Cardiac septum (tissue), 1 donor: Measurements from ENCODE around the gene DGKI. TPM values are rescaled to one million over a fixed set of nuclear protein-coding genes. Genes with fewer than 3 reads are reported as not detected.

Experiments
- DNase-seq: peaks from one replicate; pipeline ENCODE4 v3.0.0-alpha.2; 2020; ENCODE audit warnings: low spot score
- intact Hi-C: fragments of 100-400 bp; cut with DNase I; formaldehyde crosslinking; loops from one replicate; pipeline ENCODE4 v1.14.0; 2022
- total RNA-seq: library from RNA; stranded (reverse); fragmentation: NEBNext Ultra II Directional; extraction: Animal tissue kit (Norgen Biotek cat#: 25700); gene quantifications from one replicate; pipeline ENCODE4 v1.2.1, GENCODE V29; 2021
- donor health status: DM: no; HTN: no; CAD: no.

The DGKI gene
- total RNA-seq, 1 donor from 2014 or later: 7.5 TPM

DNA sequence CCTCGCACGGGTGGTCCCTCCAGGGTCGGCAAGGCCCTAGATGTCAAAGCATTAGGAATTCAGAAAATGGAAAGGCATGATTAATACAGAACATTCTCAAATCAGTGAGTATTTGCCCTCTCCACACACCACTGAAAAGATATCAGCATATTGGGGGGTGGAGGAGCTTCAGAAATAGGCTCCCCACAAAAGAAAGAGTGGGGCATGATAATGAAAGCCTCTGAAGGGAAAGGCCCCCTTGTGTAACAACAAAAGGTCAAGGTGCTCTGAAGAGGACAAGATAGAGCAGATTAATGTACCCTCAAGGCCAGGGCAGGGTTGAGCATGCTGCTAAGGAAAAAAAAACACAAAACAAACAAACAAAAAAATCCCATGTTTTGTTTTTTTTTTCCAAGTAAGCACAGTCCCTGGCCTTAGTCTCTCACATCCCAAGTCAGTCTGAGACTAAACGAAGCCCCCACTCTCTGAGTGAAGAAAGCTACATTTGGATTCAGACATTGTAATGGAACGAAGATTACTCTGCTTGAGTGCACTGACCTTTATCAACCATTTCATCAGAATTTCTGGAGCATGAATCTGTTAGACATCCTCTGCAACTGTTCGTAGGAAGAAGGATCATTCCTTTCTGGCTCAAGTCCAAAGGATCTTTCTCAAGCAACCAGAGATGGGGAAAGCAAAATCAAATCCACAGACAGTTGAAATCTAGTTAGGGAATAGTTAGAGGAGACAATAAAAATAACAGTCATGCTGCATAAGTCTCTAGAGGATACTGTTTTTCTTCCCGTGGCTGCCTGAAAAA, 27.4 kb upstream of the DGKI start:
- DNase-seq: no peak
- intact Hi-C loops: loop anchor here (10.0 kb wide), 1 partner anchor 189 kb away; no protein-coding TSS in a partner anchor

DNA sequence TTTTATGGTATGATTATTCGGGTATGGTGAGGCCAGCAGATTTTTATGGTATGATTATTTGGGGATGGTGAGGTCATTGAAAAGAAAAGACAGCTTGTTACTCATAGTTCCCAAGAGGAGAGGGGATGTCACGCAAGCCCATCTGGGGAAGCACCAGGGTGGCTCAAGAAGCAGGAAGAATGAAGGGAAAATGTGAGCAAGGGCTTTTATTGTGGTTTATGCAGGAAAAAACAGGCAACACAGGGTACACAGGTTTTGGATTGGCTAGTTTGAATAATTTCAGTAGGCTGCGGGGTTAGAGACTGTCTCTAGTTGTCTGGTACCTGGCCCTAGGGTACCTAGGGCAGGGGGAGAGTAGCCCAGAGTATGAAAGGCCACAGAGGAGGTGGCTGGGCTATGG, 26.8 kb upstream of the DGKI start:
- DNase-seq: no peak
- intact Hi-C loops: loop anchor here (10.0 kb wide), 1 partner anchor 189 kb away; no protein-coding TSS in a partner anchor

- DNase-seq: no peak
- intact Hi-C loops: loop anchor here (10.0 kb wide), 1 partner anchor 187 kb away; no protein-coding TSS in a partner anchor
Measured at GRCh38 chr7:137871170-137871915, 24.6 kb upstream of the DGKI start.

DNA sequence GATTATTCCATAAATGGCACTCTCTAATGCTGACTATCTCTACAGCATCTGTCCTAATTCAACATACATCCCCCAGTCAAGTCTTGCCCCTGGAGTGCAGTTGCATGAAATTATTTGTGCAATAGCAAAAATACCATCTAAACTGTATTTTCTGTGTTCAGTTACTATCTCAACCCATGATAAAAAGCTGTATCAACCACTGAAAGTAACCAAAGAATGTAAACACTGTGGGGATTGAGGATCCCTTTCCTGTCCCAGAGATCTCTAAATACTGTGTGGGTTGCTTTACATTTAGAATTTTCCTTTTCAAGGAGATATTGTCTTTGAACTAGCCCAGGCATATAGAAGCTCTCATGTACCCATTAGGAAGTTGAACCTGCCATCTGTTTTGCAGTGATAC, 23.9 kb upstream of the DGKI start:
- intact Hi-C loops: loop anchor here (10.0 kb wide), 1 partner anchor 186 kb away; no protein-coding TSS in a partner anchor

DNA sequence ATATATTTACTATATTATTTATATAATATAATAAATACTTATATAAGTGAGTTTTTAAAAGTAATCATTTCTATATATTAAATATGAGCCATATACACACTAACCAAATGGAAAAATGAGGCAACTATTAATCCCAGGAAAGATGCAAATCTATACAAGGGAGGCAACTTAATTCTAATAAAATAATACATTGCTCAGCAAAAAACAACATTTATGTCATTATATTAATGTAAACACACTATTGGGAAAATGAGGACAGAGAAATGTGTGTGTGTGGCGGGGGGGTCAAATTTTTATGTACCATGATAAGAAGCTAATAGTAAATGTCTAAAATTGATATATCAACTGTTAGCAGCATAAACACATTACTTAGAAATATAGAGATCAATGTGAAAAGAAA, 23.3 kb upstream of the DGKI start:
- DNase-seq: no peak
- intact Hi-C loops: loop anchor here (10.0 kb wide), 1 partner anchor 185 kb away; no protein-coding TSS in a partner anchor

More for the DNA sequence above, 23.9 kb upstream of the DGKI start:
- no peak for DNase-seq

DNA sequence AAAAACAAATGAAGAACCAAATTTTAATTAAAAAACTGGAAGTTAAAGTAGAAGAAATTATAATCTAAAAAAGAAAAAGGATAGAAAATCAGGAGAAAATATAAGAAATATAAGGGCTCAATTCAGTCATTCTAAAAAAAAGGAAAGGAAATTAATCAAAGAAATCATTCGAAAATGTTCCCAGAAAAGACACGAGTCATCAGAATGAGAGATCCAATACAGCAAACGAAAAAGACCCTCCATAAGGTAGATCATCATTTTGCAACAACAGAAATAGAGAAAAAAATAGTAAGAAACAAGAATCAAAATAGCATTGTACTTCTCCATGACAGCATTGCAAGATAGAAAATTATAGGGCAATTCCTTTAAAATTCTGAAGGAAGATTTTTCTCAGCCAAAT, 22.5 kb upstream of the DGKI start:
- intact Hi-C loops: no loop called here

GRCh38 chr7:137867289-137867688, 20.5 kb upstream of the DGKI start:
- DNase-seq: no peak
- intact Hi-C loops: loop anchor here (2.0 kb wide), 1 partner anchor 32 kb away; no protein-coding TSS in a partner anchor

More for the DNA sequence above, 22.5 kb upstream of the DGKI start:
- DNase-seq: no peak

- no peak for DNase-seq
- intact Hi-C loops: loop anchor here (2.0 kb wide), 1 partner anchor 33 kb away; no protein-coding TSS in a partner anchor
Measured at GRCh38 chr7:137865764-137866163, 19.0 kb upstream of the DGKI start.

DNA sequence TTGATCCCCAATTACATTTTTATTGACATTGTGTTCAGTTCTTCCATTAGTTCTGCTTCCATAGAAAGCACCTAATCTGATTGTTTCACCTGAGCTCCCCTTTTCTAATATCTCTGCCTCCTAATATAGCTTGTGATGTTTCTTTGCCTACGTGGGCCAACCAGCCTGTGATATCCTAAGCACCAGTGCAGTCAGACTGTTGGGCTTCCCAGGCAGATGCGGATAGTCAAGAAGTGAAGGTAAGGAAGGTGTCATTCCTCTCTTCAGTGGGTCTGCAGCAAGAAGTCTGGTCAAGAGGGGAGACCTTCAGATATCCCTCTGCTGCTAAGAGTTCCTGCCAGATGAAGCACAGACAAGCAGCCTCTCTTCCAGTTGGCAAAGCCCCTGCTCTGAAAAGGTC, 16.2 kb upstream of the DGKI start:
- intact Hi-C loops: no loop called here
- no peak for DNase-seq

GRCh38 chr7:137862358-137862757, 15.6 kb upstream of the DGKI start:
- DNase-seq: no peak
- intact Hi-C loops: no loop called here

GRCh38 chr7:137860542-137860941, 13.8 kb upstream of the DGKI start:
- DNase-seq: no peak
- intact Hi-C loops: no loop called here

DNA sequence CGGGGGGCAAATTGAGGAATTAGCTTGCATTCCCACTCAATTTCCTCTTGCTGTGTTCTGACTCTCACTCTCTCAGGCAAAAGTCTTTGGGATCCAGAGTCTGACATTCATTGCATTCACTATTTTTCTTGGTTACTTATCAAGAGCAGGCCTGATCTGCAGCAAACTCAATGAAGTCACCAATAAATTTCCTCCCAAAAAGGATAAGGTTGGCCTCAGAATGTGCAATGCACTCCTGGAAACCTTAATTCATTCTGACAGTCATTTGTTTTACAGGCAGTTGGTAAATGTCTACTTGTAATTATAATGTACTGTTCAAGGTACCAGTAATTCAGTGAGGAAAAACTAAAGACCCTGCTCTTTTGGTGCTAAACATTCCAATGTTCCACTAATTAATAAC, 6.3 kb upstream of the DGKI start:
- no peak for DNase-seq
- intact Hi-C loops: no loop called here

DNA sequence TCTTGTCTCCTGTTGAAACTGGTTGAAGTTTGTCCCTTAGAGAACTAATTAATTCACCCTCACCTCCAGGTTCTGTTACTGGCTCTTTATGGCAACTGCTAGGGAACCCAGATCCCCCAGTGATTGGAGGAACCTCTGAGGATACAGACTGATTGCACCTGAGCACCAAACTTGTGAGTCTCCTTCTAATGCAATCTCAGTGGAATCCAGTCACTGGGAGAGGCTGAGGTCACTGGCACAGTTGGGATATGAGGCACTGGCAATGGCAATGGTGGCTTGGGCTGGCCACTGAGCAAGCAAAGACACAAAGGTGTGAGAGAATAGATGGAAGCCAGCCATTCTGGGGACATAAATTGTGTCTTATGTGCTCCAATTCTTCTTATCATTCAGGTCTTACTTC, 5.3 kb upstream of the DGKI start:
- intact Hi-C loops: no loop called here
- DNase-seq: no peak

DNA sequence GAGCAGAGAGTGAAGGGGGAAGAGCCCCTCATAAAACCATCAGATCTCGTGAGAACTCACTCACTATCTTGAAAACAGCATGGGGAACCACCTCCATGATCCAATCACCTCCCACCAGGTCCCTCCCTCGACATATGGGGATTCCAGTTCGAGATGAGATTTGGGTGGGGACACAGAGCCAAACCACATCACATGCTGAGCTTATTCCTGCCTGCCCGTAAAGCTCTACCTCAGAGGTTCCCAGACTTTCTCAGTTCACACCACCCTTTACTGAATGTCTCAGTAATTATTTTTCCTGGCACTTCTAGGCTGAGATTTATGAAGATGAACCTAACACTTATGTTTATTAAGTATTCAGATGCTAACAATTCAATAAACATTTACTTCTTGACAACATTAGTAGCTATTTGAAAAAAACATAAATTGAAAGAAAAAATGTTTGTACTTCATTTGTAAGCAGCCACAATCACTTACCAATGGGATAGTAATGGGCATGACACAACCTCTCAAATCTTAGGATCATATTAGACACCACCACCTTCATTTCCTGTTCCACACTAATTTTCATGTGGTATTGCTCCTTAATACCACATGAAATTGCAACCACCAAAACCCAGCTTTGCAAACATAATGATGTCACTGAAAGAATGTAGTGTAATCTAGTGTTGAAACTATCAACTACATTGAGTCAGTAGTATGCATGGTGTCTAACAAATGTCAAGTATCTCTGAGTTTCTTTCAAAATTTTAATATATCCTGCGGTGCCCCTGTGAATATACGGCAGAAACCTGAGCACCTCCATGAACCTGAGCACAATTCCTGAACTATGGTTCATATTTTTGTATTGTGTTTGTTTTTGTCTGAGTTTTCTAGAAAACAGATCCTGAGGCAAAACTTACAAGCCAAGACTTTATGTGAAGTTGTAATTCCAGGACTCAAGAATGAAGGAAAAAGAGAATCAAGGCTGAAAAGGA, 4.5 kb upstream of the DGKI start:
- DNase-seq: no peak
- intact Hi-C loops: no loop called here

- intact Hi-C loops: no loop called here
- no peak for DNase-seq
Measured at GRCh38 chr7:137850571-137850970, 3.8 kb upstream of the DGKI start.

DNA sequence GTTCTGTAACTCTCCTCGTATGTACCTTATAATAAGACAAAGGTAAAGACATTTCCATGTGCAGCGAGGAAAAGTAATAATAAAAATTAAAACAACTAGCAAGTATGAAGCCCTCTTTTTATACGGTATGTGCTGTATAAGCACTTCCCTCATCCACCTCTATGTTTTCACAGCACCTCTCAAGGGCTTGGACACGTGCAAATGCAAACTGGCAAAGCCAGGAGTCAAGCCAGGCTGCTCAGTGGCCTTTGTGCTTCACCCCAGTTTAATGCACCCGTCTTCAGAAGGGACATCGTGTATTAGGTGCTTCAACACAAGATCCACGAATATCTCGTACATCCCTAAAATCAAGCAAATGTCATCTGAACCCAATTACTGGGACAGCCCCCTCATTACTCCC, 1.3 kb upstream of the DGKI start:
- no peak for DNase-seq
- intact Hi-C loops: no loop called here

GRCh38 chr7:137847568-137848050, 835 bp upstream of the DGKI start:
- intact Hi-C loops: no loop called here

DNA sequence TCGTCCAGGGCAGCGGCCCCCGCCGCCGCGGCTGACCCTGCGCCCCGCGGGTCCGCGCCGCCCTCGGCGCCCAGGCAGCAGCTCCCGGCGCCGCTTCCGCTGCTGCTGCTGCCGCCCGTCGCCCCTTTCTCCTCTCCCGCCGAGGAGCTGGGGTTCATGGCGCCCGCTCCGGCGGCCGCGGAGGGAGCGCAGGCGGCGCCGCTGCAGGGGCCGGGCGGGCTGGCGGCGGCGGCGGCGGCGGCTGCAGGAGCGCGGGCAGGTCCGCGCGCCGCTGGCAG, 286 bp downstream of the DGKI start:
- no peak for DNase-seq
- intact Hi-C loops: no loop called here

More at GRCh38 chr7:137847568-137848050, 835 bp upstream of the DGKI start:
- DNase-seq: no peak

DNA sequence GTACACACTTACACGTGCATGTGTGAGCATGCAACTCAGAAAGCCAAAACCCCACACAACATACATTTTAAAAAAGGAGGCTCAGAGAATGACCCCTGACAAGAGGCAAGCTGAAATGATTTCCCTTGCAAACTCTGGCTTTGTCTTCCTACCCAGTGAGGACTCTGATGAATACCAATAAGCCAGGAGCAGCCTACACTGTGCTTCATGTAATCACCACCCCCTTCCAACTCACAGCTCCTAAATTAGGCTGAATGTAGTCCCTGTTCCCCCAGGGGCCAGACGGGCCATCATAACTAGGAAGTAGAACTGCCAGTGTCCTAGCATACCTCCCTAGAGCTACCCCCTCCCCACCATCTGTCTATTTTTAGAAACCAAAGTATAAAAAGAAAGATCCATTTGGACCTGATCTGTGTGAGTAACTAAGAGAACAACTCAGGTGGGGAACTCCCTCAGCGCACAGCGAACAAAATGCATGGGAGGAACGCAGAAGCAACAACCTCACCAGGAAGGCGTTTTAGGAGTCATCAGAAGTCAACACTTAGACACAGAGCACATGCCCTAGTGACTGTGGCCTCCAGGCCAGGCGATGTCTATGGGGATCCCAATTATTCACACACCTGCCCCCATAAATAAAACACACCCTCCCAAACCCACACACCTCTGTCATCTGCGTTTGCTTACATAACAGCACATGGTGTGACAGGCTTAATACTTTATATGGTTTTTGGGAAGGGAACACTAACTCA, 1.9 kb downstream of the DGKI start:
- intact Hi-C loops: no loop called here
- DNase-seq: no peak
